Activated T-helper 1 cell treated with Interleukin-2 at 50 U/mL for 16 hours (primary cell): ENCODE data around the gene ZBTB16.

Experiments
- DNase-seq: peaks from one replicate; pipeline ENCODE4 v3.0.0-alpha.2; 2020; ENCODE audit warnings: low read depth

The ZBTB16 gene

GRCh38 chr11:114083391-114084252, 24.1 kb downstream of the ZBTB16 start:
- DNase-seq, result no peak

- DNase-seq, result no peak
Measured at GRCh38 chr11:114084414-114084813, 24.9 kb downstream of the ZBTB16 start.

GRCh38 chr11:114085965-114086793, 26.7 kb downstream of the ZBTB16 start:
- no peak for DNase-seq

GRCh38 chr11:114087025-114087424, 27.5 kb downstream of the ZBTB16 start:
- no peak for DNase-seq

- no peak for DNase-seq
Measured at GRCh38 chr11:114088216-114088615, 28.7 kb downstream of the ZBTB16 start.

- DNase-seq, result no peak
Measured at GRCh38 chr11:114088836-114089235, 29.3 kb downstream of the ZBTB16 start.

GRCh38 chr11:114089748-114090147, 30.2 kb downstream of the ZBTB16 start:
- DNase-seq, result no peak

- no peak for DNase-seq
Measured at GRCh38 chr11:114090225-114090910, 30.9 kb downstream of the ZBTB16 start.

GRCh38 chr11:114090976-114091375, 31.5 kb downstream of the ZBTB16 start:
- no peak for DNase-seq

GRCh38 chr11:114091516-114092397, 32.2 kb downstream of the ZBTB16 start:
- DNase-seq, result no peak

GRCh38 chr11:114092478-114092877, 33.0 kb downstream of the ZBTB16 start:
- no peak for DNase-seq

- no peak for DNase-seq
Measured at GRCh38 chr11:114092953-114093352, 33.4 kb downstream of the ZBTB16 start.

- DNase-seq, result no peak
Measured at GRCh38 chr11:114094516-114094915, 35.0 kb downstream of the ZBTB16 start.

- DNase-seq, result no peak
Measured at GRCh38 chr11:114095899-114096298, 36.4 kb downstream of the ZBTB16 start.

GRCh38 chr11:114097832-114098231, 38.3 kb downstream of the ZBTB16 start:
- no peak for DNase-seq

GRCh38 chr11:114098927-114099326, 39.4 kb downstream of the ZBTB16 start:
- no peak for DNase-seq

- no peak for DNase-seq
Measured at GRCh38 chr11:114099392-114100178, 40.1 kb downstream of the ZBTB16 start.

- no peak for DNase-seq
Measured at GRCh38 chr11:114102993-114103896, 43.7 kb downstream of the ZBTB16 start.

GRCh38 chr11:114105611-114106010, 46.1 kb downstream of the ZBTB16 start:
- no peak for DNase-seq

GRCh38 chr11:114106047-114106446, 46.5 kb downstream of the ZBTB16 start:
- no peak for DNase-seq
